Tibial nerve (tissue), 3 donors: ENCODE results near the gene TRMT10B.

Experiments used
- POLR2A ChIP-seq, 2 donors: fragments of 450-650 bp; IDR thresholded peaks; one replicate each; pipeline ENCODE4 v1.6.1; 2017; ENCODE audit warnings: antibody characterized with exemption in 2 of 2, mild to moderate bottlenecking in 2 of 2, moderate library complexity in 2 of 2
- TF ChIP-seq, protein P1 (sequence below), 5 experiments: fragments of 200-600 bp in 3 of 5; fragments of 450-650 bp in 2 of 5; sonication (generic) in 3 of 5; IDR thresholded peaks; one replicate each; pipeline ENCODE4 v1.5.1; 2016 to 2019; ENCODE audit warnings: antibody characterized with exemption in 5 of 5, mild to moderate bottlenecking in 3 of 5, moderate library complexity in 2 of 5

- TF ChIP-seq, protein P1, sequence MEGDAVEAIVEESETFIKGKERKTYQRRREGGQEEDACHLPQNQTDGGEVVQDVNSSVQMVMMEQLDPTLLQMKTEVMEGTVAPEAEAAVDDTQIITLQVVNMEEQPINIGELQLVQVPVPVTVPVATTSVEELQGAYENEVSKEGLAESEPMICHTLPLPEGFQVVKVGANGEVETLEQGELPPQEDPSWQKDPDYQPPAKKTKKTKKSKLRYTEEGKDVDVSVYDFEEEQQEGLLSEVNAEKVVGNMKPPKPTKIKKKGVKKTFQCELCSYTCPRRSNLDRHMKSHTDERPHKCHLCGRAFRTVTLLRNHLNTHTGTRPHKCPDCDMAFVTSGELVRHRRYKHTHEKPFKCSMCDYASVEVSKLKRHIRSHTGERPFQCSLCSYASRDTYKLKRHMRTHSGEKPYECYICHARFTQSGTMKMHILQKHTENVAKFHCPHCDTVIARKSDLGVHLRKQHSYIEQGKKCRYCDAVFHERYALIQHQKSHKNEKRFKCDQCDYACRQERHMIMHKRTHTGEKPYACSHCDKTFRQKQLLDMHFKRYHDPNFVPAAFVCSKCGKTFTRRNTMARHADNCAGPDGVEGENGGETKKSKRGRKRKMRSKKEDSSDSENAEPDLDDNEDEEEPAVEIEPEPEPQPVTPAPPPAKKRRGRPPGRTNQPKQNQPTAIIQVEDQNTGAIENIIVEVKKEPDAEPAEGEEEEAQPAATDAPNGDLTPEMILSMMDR (IDR thresholded peaks at IDR 0.05), result no peak
- TF ChIP-seq POLR2A (IDR thresholded peaks at IDR 0.05), result no peak
Measured at GRCh38 chr9:37792122-37792521, 38.5 kb downstream of the TRMT10B start.
